Fibroblast of pulmonary artery (primary cell): Measurements from ENCODE around the gene RDX.

Source experiments
- DNase-seq: peaks from one replicate; pipeline ENCODE4 v3.0.0-alpha.2; 2010; ENCODE audit warnings: low read depth
- H3K4me3 ChIP-seq: replicated peaks from 2 replicates; pipeline ENCODE4 v1.5.1; 2011; ENCODE audit warnings: low read depth, mild to moderate bottlenecking, control low read depth, low read length, moderate library complexity
- CTCF ChIP-seq: IDR thresholded peaks from 2 replicates; pipeline ENCODE4 v1.5.1; 2011; ENCODE audit warnings: mild to moderate bottlenecking, control low read depth, low read length, inconsistent platforms; ENCODE audit errors: missing control alignments

Gene RDX

GRCh38 chr11:110272919-110273318 lies 23.5 kb downstream of the RDX start:
- no peak for TF ChIP-seq CTCF
- no peak for DNase-seq
- no peak overlapping the region for H3K4me3 ChIP-seq

DNA sequence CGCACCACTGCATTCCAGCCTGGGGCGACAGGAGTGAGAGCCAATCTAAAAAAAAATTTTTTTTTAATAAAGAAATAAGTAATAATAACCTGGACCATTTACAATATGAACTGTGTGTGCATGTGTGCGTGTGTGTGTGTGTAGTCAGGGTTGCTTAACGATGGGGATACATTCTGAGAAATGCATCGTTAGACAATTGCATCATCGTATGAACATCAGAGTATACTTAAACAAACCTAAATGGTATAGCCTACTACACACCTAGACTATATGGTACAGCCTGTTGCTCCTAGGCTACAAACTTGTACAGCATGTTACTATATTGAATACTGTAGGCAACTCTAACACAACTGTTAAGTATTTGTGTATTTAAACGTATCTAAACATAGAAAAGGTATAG lies 26.4 kb downstream of the RDX start:
- H3K4me3 ChIP-seq = no peak overlapping the region
- no peak for TF ChIP-seq CTCF
- DNase-seq = no peak

DNA sequence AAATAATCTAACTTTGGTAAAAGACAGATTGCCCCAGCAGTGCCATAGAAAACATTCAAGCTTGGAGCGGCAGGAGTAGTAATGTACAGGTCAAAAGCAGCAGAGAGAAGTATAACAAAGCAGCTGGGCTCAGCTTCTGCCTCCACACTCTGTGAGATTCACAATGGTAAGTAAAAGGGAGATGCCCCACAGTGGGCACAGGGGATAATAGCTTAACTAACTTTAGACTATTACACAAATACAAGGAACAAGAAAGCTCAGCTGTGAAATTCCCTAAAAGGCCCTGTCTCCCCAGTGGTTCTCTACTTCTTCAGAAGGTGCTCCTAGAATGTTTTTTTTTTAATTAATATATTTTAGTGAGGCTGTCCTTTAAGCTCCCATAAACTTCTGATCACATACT lies 28.0 kb downstream of the RDX start:
- no peak for TF ChIP-seq CTCF
- H3K4me3 ChIP-seq = no peak overlapping the region
- DNase-seq = no peak

GRCh38 chr11:110262072-110262403 lies 34.4 kb downstream of the RDX start:
- no peak for TF ChIP-seq CTCF
- no peak overlapping the region for H3K4me3 ChIP-seq
- DNase-seq = no peak

DNA sequence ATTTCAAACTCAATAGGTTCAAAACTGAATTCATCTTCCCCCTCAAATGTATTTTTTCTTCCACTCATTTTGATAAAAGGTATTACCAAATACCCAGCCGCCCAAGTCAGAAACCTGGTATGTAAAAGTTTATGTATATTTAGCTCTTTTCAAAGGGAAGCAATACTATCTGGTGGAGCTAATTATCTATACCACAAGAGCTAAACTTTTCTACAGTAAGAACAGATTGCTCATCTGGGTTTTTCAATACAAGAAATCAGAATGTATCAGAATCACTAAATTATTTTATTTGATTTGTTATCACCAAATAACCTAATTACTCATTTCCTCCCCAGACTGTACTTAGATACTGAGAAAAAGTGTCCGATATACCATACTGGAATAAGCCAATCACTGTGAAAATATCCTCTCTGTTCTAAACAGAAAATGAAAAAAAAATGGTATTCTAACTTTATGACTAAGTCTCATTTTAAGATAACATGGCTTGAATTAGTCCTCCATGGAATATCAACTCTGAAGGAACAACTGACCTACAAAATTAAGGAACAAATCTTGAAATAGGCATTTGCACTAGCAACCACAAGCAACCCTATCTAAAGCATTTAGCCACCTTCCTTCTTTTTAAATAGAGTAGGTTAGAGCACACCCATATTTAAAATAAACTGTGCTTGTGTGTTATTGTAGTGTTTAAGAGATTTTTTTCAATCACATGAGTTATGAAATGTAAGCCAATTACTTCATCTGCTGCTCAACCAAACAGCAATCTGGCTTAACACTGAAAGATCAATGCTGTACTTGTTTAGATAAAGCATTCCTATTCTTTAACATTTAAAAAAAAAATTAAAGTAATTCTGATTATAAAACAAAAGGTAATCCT lies 35.0 kb downstream of the RDX start:
- peak; percentile 23 for DNase-seq
- no peak for TF ChIP-seq CTCF

GRCh38 chr11:110253525-110253924 lies 42.9 kb downstream of the RDX start:
- TF ChIP-seq CTCF = no peak
- DNase-seq = no peak

More for the DNA sequence above, 35.0 kb downstream of the RDX start:
- no peak overlapping the region for H3K4me3 ChIP-seq

DNA sequence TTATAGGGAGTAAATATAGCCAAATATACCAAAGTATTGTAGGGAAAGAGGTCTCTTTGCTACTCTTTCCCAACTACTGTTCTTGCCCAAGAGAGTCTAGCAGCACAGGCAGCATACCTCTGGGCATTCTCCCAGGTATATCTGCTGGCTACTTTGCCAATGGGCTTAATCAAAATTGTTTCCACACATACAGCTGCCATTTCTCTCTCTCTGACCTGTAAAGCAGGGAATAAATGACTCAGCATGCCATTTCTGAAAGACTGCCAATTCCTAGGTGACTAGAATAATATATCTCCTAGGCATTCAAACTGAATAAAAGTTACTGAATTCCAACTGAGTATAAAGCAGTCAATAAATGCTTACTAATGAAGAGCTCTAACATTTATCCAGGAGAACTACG lies 44.6 kb downstream of the RDX start:
- peak; percentile 74 for DNase-seq

More at GRCh38 chr11:110253525-110253924, 42.9 kb downstream of the RDX start:
- no peak overlapping the region for H3K4me3 ChIP-seq

More for the DNA sequence above, 44.6 kb downstream of the RDX start:
- no peak for TF ChIP-seq CTCF
- H3K4me3 ChIP-seq = no peak overlapping the region
